GM12865 (cell line): Measurements from ENCODE around the gene CDT1.
"Not testable (repeated sequence)": the region's sequence is repeated elsewhere in the genome, so short reads cannot be mapped to it uniquely, and the experiment has no call there.

ENCODE experiments used
- DNase-seq: peaks from one replicate; pipeline ENCODE4 v3.0.0; 2010; ENCODE audit warnings: low read depth
- H3K4me3 ChIP-seq: 2 replicates; pipeline ENCODE4 v1.5.1; 2011; ENCODE audit warnings: mild to moderate bottlenecking, low read depth, low read length, control low read depth
- TF ChIP-seq, protein P1 (sequence below): IDR thresholded peaks from 2 replicates; pipeline ENCODE4 v1.5.1; 2011; ENCODE audit warnings: low read length, control low read depth, low read depth, inconsistent platforms; ENCODE audit not compliant: insufficient read depth; ENCODE audit errors: missing control alignments

CDT1 gene

GRCh38 chr16:88768071-88768783, 35.4 kb upstream of the CDT1 start:
- no peak overlapping the region for H3K4me3 ChIP-seq
- no peak for DNase-seq
- TF ChIP-seq, protein P1, sequence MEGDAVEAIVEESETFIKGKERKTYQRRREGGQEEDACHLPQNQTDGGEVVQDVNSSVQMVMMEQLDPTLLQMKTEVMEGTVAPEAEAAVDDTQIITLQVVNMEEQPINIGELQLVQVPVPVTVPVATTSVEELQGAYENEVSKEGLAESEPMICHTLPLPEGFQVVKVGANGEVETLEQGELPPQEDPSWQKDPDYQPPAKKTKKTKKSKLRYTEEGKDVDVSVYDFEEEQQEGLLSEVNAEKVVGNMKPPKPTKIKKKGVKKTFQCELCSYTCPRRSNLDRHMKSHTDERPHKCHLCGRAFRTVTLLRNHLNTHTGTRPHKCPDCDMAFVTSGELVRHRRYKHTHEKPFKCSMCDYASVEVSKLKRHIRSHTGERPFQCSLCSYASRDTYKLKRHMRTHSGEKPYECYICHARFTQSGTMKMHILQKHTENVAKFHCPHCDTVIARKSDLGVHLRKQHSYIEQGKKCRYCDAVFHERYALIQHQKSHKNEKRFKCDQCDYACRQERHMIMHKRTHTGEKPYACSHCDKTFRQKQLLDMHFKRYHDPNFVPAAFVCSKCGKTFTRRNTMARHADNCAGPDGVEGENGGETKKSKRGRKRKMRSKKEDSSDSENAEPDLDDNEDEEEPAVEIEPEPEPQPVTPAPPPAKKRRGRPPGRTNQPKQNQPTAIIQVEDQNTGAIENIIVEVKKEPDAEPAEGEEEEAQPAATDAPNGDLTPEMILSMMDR: no peak

- peak; percentile 73 for DNase-seq
- TF ChIP-seq, protein P1: no peak
- H3K4me3 ChIP-seq: no peak overlapping the region
Observed at GRCh38 chr16:88769617-88770460, 33.8 kb upstream of the CDT1 start.

GRCh38 chr16:88770461-88771293, 32.9 kb upstream of the CDT1 start:
- TF ChIP-seq, protein P1: no peak
- DNase-seq: no peak
- H3K4me3 ChIP-seq: no peak overlapping the region

DNA sequence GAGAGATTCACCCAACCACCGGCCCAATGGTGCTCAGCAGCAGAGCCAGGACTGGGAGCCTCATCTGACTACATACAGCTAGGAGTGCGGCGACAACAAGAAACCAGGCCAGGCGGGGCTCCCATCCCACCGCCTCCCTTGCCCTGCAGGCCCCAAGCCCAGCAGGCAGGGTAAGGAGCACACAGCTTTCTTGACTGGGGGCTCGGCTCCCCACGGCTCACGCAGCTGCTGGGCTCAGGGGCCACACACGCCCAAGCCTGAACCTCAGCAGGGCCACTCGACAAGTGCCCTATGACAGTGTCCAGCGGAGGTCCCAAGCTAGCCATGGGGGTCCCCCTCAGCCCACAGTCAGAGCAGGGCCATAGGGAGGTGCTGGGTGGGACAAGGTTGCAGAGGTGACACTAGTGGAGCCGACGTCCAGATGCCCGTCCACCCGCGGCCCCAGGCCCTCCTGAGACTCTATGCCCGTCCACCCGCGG, 32.3 kb upstream of the CDT1 start:
- DNase-seq: no peak
- no peak overlapping the region for H3K4me3 ChIP-seq
- TF ChIP-seq, protein P1: no peak

GRCh38 chr16:88771781-88772180, 31.8 kb upstream of the CDT1 start:
- DNase-seq, H3K4me3 ChIP-seq: not testable (repeated sequence)

- TF ChIP-seq, protein P1: no peak
- H3K4me3 ChIP-seq: no peak overlapping the region
- DNase-seq: no peak
Observed at GRCh38 chr16:88772871-88773811, 30.4 kb upstream of the CDT1 start.
